ENCODE data around the gene DEPDC7. TPM values are rescaled to one million over a fixed set of nuclear protein-coding genes. Genes with fewer than 3 reads are reported as not detected.

DEPDC7 gene
- total and polyA plus RNA-seq, 2 of the 8 experiments (the other 6 are each of a cell fraction or from before 2014, with no cell fraction given): 3.1 to 7.6 TPM

DNA sequence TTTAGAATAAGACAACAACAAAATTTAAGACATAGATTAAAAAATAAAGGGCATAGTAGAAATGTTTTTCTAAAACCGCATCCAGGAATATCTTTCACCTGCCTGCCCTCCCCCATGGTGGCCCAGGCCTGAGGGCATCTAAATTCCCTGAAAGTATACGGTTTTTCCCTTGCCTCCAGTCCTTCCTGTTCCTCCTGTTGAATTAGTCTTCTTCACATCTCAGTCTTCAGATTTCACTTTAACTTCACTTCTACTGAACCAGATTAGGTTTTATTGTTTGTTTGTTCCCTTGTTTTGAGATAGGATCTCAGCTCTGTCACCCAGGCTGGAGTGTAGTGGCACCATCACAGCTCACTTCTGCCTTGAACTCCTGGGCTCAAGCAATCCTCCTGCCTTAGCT, 33.1 kb upstream of the DEPDC7 start:
- H3K9me3 ChIP-seq (ENCODE audit: insufficient read depth in 2 of 2, low read depth in 1 of 2, low read length in 1 of 2): no peaks in the 10 kb centered on the region
- H3K36me3 ChIP-seq (ENCODE audit: control insufficient read depth in 2 of 4, insufficient read depth in 4 of 4, low read length in 3 of 4): peaks cover 2 to 21% (median 10%) of the 10 kb centered on the region in 4 experiments; a peak in 5 of 8 replicates
- H2AK5ac ChIP-seq (ENCODE audit: low read depth, low read length): no peak overlapping the region
- FAIRE-seq: no peak
- no peak overlapping the region for H3K18ac ChIP-seq (ENCODE audit: extremely low read depth, low read length)
- no peak overlapping the region for H2BK12ac ChIP-seq (ENCODE audit: low read depth, low read length)
- no peaks in the 10 kb centered on the region for H3K79me2 ChIP-seq (ENCODE audit: control insufficient read depth in 1 of 2, insufficient read depth in 2 of 2, low read length in 2 of 2)
- H3K4me2 ChIP-seq (ENCODE audit: insufficient read depth in 1 of 2, low read depth in 2 of 2, low read length in 2 of 2): no peak overlapping the region
- no peak overlapping the region for H3K56ac ChIP-seq (replicated peaks; ENCODE audit: insufficient read length, low read depth, low read length)
- no peak overlapping the region for H2BK120ac ChIP-seq (replicated peaks; ENCODE audit: low read depth, low read length)
- no peaks in the 10 kb centered on the region for H3K23me2 ChIP-seq (ENCODE audit: low read depth, low read length)
- no peak overlapping the region for H3K14ac ChIP-seq (ENCODE audit: insufficient read length)
- no peak overlapping the region for H3K9ac ChIP-seq (replicated peaks in 1 of 4; ENCODE audit: extremely low read depth in 1 of 4, low read depth in 3 of 4, low read length in 3 of 4)
- no peak overlapping the region for H2BK20ac ChIP-seq (ENCODE audit: low read length)
- ChIA-PET CTCF (ENCODE audit: partially characterized antibody) (interaction anchor here (1.2 kb wide), 2 partner anchors 23 to 81 kb away, joined by 3 to 4 read pairs; no protein-coding TSS in a partner anchor), POLR2A (ENCODE audit: partially characterized antibody) (interaction anchor here (1.2 to 2.5 kb wide), 3 partner anchors 14 to 83 kb away, joined by 3 to 9 read pairs (median 4); no protein-coding TSS in a partner anchor)
- no peaks in the 10 kb centered on the region for H4K20me1 ChIP-seq (replicated peaks in 1 of 2; ENCODE audit: control insufficient read depth in 1 of 2, insufficient read depth in 2 of 2, low read length in 2 of 2)
- H3K27me3 ChIP-seq (replicated peaks in 1 of 4; ENCODE audit: control insufficient read depth in 3 of 4, extremely low read depth in 1 of 4, insufficient read depth in 3 of 4, low read length in 3 of 4): no peaks in the 10 kb centered on the region
- H3K4me1 ChIP-seq (replicated peaks in 1 of 4; ENCODE audit: control insufficient read depth in 3 of 4, insufficient read depth in 4 of 4, low read length in 3 of 4): no peaks in the 10 kb centered on the region
- H3K4ac ChIP-seq (replicated peaks; ENCODE audit: insufficient read length, low read depth, low read length): no peak overlapping the region
- 0 out of 2 replicates have a peak, but pooled peaks cover 3% of the 10 kb centered on the region for H3K79me1 ChIP-seq (ENCODE audit: low read depth, low read length)
- no peak overlapping the region for H4K8ac ChIP-seq (ENCODE audit: extremely low read depth, insufficient read depth, low read length)
- no peak overlapping the region for H3K27ac ChIP-seq (ENCODE audit: low read depth, low read length)
- no peak overlapping the region for H3K4me3 ChIP-seq (ENCODE audit: extremely low read depth in 1 of 4, insufficient read depth in 2 of 4, low read depth in 3 of 4, low read length in 4 of 4)
- H4K5ac ChIP-seq (ENCODE audit: insufficient read length, low read depth, low read length): no peak overlapping the region
- H2AFZ ChIP-seq (ENCODE audit: low read length): no peak overlapping the region
- WGBS, 2 experiments (ENCODE audit: extremely low coverage in 1 of 2, insufficient coverage in 1 of 2, insufficient read length in 1 of 2, insufficient replicate concordance in 2 of 2, low coverage in 1 of 2, low lambda C conversion rate in 2 of 2, missing lambda C conversion rate in 1 of 2): 90% methylated on average over 2 of the region's 2 CpGs; no CpG with 5 or more reads in 1 of the 2 experiments
- no peak overlapping the region for H3K23ac ChIP-seq (ENCODE audit: insufficient read length)
- no peak overlapping the region for H4K91ac ChIP-seq (replicated peaks; ENCODE audit: insufficient read length, low read length)
- DNase-seq (ENCODE audit: low read depth in 1 of 2, low spot score in 2 of 2): no peak
- no peak for TF ChIP-seq JUN (IDR thresholded peaks at IDR 0.05; ENCODE audit: low read depth, low read length)
- peak; percentile 70; the same call in 1 of the 2 replicates for TF ChIP-seq POLR2AphosphoS5 (IDR thresholded peaks at IDR 0.05; ENCODE audit: low read depth, low read length)
- no peak overlapping the region for H2BK15ac ChIP-seq (ENCODE audit: low read length)
- H2BK5ac ChIP-seq (ENCODE audit: low read depth, low read length): no peak overlapping the region

All from H1 (cell line).